Mucosa of rectum (tissue), 2 donors: ENCODE results near the gene FBXL17.

ENCODE experiments used
- H3K27ac ChIP-seq, 2 donors: one replicate each; pipeline ENCODE4 v1.7.0; 2013; ENCODE audit warnings: inconsistent platforms in 2 of 2, low read depth in 2 of 2, low read length in 2 of 2
- H3K27me3 ChIP-seq, 2 donors: one replicate each; pipeline ENCODE4 v1.7.0; 2013; ENCODE audit warnings: low read length in 2 of 2; ENCODE audit not compliant: control insufficient read depth in 2 of 2, insufficient read depth in 2 of 2
- H3K36me3 ChIP-seq, 2 donors: one replicate each; pipeline ENCODE4 v1.7.0; 2013; ENCODE audit warnings: low read length in 2 of 2; ENCODE audit not compliant: control insufficient read depth in 2 of 2, insufficient read depth in 2 of 2
- H3K4me1 ChIP-seq, 2 donors: one replicate each; pipeline ENCODE4 v1.7.0; 2013; ENCODE audit warnings: low read length in 2 of 2, mild to moderate bottlenecking in 1 of 2; ENCODE audit not compliant: control insufficient read depth in 2 of 2, insufficient read depth in 2 of 2
- H3K4me3 ChIP-seq, 2 donors: one replicate each; pipeline ENCODE4 v1.7.0; 2013; ENCODE audit warnings: low read length in 2 of 2
- H3K9ac ChIP-seq, 2 donors: one replicate each; pipeline ENCODE4 v1.7.0; 2013; ENCODE audit warnings: low read length in 2 of 2, low read depth in 1 of 2, mild to moderate bottlenecking in 1 of 2
- H3K9me3 ChIP-seq, 2 donors: one replicate each; pipeline ENCODE4 v1.7.0; 2013; ENCODE audit warnings: low read length in 2 of 2; ENCODE audit not compliant: control insufficient read depth in 2 of 2
- donor health status: healthy.
- donor health status: Normal muscosa, but diverticular disease.

The FBXL17 gene

GRCh38 chr5:107925200-107925599, 456.7 kb downstream of the FBXL17 start:
- Histone ChIP-seq H3K9me3 (no peaks in the 10 kb centered on the region), H3K9ac (no peak overlapping the region), H3K27me3 (no peaks in the 10 kb centered on the region), H3K4me1 (no peaks in the 10 kb centered on the region), H3K27ac (no peak overlapping the region), H3K4me3 (no peak overlapping the region), H3K36me3 (no peaks in the 10 kb centered on the region)

DNA sequence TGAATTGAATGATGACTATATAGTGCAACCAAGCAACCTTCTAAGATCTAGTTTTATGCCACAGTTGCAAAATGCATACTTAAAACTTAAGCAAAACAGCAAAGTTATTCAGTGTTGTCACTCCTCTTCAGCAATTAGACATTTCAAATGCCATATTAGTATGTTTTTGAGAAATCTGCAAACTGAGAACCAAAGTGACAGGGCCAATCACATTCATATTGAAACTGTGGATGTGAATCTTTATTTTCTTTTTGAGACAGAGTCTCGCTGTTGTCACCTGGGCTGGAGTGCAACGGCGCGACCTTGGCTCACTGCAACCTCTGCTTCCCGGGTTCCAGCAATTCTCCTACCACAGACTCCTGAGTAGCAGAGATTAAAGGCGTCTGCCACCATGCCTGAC, 461.9 kb downstream of the FBXL17 start:
- Histone ChIP-seq H3K9ac (no peak overlapping the region), H3K9me3 (no peaks in the 10 kb centered on the region), H3K4me3 (no peak overlapping the region), H3K27ac (no peak overlapping the region), H3K27me3 (no peaks in the 10 kb centered on the region), H3K4me1 (no peaks in the 10 kb centered on the region), H3K36me3 (no peaks in the 10 kb centered on the region)

DNA sequence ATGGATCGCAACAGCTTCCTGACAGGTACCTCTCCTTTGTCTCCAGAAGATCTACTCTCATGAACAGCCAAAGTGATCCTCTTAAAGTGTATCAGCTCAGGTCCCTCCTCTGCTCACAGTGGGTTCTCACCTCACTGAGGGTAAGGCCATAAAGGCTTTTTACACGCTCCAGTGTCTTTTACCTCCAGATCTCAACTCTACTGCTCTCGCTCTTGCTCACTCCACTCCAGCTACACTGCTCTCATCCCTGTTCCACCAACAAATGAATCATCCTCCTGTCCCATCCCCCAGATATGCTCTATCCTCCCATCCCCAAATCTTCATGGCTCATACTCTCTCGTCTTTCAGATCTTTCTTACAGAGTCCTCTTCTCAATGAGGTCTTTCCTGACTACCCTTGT, 462.5 kb downstream of the FBXL17 start:
- Histone ChIP-seq H3K27ac (no peak overlapping the region), H3K9ac (no peak overlapping the region), H3K36me3 (no peaks in the 10 kb centered on the region), H3K9me3 (no peaks in the 10 kb centered on the region), H3K4me1 (no peaks in the 10 kb centered on the region), H3K4me3 (no peak overlapping the region), H3K27me3 (no peaks in the 10 kb centered on the region)

- Histone ChIP-seq H3K27ac (no peak overlapping the region), H3K4me1 (no peaks in the 10 kb centered on the region), H3K9me3 (no peaks in the 10 kb centered on the region), H3K27me3 (no peaks in the 10 kb centered on the region), H3K9ac (no peak overlapping the region), H3K4me3 (no peak overlapping the region), H3K36me3 (no peaks in the 10 kb centered on the region)
These were observed 463.9 kb downstream of the FBXL17 start for GRCh38 chr5:107917983-107918382.

GRCh38 chr5:107916731-107917725, 464.9 kb downstream of the FBXL17 start:
- H3K27ac ChIP-seq = no peak overlapping the region
- H3K4me3 ChIP-seq = no peak overlapping the region
- H3K4me1 ChIP-seq = no peaks in the 10 kb centered on the region
- no peaks in the 10 kb centered on the region for H3K36me3 ChIP-seq
- H3K27me3 ChIP-seq = no peaks in the 10 kb centered on the region
- no peaks in the 10 kb centered on the region for H3K9me3 ChIP-seq
- no peak overlapping the region for H3K9ac ChIP-seq

DNA sequence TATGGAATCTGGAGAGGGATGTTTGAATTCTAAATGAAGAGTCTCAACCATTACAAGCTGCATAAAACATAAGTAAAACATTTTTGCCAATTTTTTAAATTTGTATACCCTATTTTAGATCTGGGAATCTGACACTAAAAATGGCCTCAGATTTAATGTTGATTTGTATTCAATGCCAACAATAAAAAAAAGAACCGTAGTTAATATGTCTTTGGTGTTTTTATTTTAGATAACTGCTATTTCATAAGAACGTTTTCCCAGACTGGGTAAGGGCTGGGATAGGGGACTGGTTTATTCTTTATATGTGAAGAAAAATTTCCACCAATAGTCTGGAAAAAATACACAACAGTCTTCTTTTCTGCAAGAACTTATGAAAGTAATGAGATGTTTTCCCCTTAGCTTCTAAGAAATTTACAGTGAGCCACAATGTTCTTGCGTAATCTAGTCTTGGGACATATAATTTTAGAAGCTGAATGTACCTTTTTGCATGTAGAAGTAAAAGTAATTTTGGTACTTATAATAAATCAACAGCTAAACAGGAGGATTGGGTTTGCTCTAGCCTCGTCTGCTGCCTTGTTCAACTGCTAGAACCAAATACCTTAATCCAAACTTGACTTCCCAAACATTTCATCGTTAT, 466.6 kb downstream of the FBXL17 start:
- Histone ChIP-seq H3K27me3 (no peaks in the 10 kb centered on the region), H3K9ac (no peak overlapping the region), H3K27ac (no peak overlapping the region), H3K4me1 (no peaks in the 10 kb centered on the region), H3K9me3 (no peaks in the 10 kb centered on the region), H3K4me3 (no peak overlapping the region), H3K36me3 (no peaks in the 10 kb centered on the region)

DNA sequence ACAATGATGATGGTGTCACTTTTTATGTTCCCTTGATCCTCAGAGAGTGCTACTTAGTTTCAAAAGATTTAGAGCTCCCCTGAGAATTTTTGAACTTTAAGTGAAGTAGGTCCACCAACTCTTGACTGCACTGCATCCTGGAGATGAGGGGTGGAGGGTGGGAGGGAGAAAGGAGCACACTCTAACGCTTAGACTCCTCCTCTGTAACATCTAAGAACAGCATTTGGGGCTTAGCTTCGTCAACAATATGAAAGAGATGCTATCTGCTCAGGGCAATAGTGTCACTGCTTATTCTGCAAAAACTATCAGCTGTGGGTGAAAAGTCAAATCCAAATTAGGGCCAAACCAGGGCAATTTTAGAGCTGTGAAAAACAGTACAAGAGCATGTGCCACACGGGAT, 468.4 kb downstream of the FBXL17 start:
- Histone ChIP-seq H3K9me3 (no peaks in the 10 kb centered on the region), H3K36me3 (no peaks in the 10 kb centered on the region), H3K27ac (no peak overlapping the region), H3K27me3 (no peaks in the 10 kb centered on the region), H3K4me3 (no peak overlapping the region), H3K9ac (no peak overlapping the region), H3K4me1 (no peaks in the 10 kb centered on the region)

GRCh38 chr5:107900721-107901120, 481.2 kb downstream of the FBXL17 start:
- H3K4me3 ChIP-seq = no peak overlapping the region

DNA sequence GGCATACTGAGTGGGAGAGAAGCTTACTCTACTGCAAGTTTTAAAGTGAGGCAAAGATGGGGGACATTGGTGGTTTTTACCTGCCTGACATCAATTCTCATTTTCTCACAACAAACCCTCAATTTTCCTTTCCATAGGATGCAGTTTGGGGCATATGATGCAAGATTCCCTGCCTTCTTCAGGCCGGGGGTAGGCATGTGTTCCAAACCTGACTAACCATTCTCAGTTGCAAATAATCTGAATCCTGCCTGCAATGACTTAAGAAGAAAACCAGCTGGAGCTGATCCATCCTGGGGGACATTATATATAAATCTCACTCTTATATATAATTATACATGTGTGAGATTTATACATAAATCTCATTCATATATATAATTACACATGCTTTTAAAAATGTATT, 487.5 kb downstream of the FBXL17 start:
- Histone ChIP-seq H3K27ac (no peak overlapping the region), H3K9ac (no peak overlapping the region), H3K27me3 (no peaks in the 10 kb centered on the region), H3K9me3 (no peaks in the 10 kb centered on the region), H3K36me3 (no peaks in the 10 kb centered on the region), H3K4me3 (no peak overlapping the region), H3K4me1 (no peaks in the 10 kb centered on the region)

More at GRCh38 chr5:107900721-107901120, 481.2 kb downstream of the FBXL17 start:
- H3K4me1 ChIP-seq = no peaks in the 10 kb centered on the region
- H3K9me3 ChIP-seq = no peaks in the 10 kb centered on the region
- no peak overlapping the region for H3K27ac ChIP-seq
- H3K36me3 ChIP-seq = no peaks in the 10 kb centered on the region
- H3K9ac ChIP-seq = no peak overlapping the region
- H3K27me3 ChIP-seq = no peaks in the 10 kb centered on the region

DNA sequence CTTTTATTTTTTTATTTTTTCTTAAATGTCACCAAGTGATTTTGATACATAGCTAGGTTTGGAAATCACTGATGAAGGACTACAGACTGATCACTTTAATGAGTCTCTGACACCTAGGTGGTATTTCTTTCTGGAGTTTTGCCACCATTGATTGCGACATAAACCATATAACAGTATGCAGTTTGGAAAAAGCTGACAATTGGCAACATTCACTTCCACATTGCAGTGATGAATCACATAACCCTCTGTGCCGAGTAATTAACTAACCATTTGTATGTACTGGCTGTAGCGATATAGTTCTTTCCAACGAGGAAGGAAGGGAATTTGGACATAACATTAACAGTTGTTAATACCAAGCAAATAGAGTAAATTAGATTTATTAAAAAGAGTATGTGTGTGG, 488.3 kb downstream of the FBXL17 start:
- Histone ChIP-seq H3K4me3 (no peak overlapping the region), H3K36me3 (no peaks in the 10 kb centered on the region), H3K27ac (no peak overlapping the region), H3K27me3 (no peaks in the 10 kb centered on the region), H3K9me3 (no peaks in the 10 kb centered on the region), H3K4me1 (no peaks in the 10 kb centered on the region), H3K9ac (no peak overlapping the region)
